Inflammatory macrophage treated with lipopolysaccharide for 4 hours (primary cell): ENCODE data around the gene TRPM3.
"Not testable (repeated sequence)": the region's sequence is repeated elsewhere in the genome, so short reads cannot be mapped to it uniquely, and the experiment has no call there.

ENCODE experiments used
- DNase-seq: peaks from one replicate; pipeline ENCODE4 v3.0.0-alpha.2; 2020

The TRPM3 gene

DNA sequence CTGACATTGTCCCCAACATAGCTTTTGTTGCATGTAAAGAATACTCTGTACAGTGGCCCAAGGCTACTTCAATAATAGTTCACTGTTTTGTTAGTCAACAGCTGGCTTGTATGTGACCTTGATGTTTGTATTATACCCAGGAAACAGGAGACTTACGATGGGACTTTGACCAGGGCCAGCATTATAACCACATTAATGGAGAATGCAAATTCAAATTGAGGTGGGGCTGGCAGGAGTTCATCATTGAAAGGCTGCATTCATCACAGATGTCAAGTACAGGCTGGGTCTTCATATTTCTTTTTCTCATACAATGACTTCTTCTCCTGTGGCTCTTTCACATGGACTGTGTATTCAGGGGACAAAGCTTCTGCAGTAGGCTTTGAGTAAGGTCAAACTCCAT lies 414.6 kb downstream of the TRPM3 start:
- not testable (repeated sequence) for DNase-seq

DNA sequence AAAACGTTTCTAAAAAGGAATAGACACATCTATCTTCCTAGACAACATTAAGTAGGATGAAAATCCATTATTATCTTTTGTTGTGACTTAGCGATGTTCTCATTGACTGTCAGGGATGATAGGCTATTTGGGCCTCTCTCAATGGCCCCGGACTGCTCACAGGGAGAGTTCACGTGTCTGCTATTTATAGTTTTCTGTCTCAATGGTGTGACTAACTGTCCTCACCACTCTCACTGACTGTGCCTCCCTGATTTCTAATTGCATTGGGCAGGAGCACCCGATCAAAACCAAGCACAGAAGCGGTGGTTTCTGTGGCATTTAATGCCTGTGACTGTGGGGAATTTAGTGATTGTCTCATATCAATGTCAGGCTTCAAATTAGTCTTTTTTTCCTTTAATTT lies 420.3 kb downstream of the TRPM3 start:
- DNase-seq = no peak

- DNase-seq = peak; percentile 8
These were observed 424.6 kb downstream of the TRPM3 start for GRCh38 chr9:70696694-70697335.

GRCh38 chr9:70694758-70695157 lies 426.7 kb downstream of the TRPM3 start:
- DNase-seq = no peak

DNA sequence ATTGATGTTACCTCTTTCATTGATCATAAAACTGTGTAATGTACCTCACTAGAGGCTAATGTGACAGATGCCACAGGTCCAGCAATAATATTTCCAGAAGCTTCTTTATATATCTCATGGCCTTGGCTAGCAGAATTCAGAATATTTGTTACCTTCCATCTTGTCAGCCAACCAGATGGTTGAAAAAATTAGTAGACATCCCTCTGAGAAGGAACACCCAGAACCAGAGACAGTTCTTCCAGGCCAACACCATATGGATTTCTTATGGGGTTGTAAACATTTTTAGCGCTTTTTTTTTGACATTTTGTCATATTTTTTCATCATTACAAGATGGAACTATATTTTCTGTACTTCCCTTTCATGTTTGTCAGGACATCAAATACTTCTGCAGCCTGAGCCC lies 428.2 kb downstream of the TRPM3 start:
- DNase-seq = no peak

DNA sequence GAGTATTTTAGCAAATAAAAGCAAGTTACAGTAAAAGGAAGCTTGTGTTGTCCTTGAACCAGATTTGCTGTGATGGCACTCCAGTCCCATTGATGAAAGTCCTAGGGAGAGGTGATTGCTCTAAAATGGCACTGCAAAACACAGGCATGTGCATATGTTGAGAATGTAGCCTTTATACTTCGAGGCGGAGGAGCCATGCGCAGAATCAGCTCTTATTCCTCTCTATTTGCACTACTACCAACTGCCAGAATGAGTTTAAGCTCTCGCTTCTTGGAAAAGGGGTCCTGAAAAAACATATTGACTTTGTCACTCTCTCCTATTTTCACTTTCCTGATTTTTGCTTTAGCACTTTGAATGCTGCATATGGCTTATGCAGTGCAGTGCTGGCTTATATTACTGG lies 429.0 kb downstream of the TRPM3 start:
- DNase-seq = no peak

DNA sequence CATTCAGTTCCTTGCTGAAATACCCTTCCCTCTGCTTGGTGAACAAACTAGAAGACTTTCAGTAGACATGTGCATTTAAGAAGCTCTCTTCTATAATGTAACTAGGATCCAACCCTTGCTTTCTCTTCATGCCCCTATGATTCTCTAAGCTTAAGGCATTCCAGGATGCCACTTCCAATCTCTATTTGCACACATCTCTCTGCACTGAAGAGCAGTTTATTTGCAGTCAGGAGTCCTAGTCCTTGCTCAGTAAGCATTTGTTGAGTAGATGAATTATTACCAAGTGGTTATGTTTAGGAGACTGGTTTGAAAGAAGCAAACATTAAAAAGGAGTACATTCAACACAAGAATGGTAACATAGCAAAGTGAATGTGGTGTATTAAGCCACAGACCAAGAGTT lies 432.7 kb downstream of the TRPM3 start:
- DNase-seq = no peak

- DNase-seq = no peak
These were observed 437.6 kb downstream of the TRPM3 start for GRCh38 chr9:70683841-70684240.

- DNase-seq = no peak
These were observed 439.1 kb downstream of the TRPM3 start for GRCh38 chr9:70682298-70682697.

DNA sequence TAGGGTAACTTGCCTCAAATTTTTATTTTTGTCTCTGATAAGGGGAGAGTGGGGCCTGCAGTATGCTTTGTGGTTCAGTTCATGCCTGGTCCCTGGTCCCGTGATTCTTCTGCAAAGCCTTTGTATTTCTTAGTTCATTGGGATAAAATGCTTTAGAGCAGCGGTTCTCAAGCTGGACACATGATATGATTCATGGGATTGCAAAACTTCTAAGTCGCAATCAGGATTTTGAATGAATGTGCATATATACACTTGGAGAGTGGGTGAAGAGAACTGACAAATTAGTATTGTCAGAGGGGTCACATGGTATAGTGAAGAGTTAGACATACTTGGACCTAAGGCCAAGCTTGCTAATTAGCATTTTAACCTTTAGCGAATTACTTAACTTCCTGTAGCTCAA lies 441.6 kb downstream of the TRPM3 start:
- peak; percentile 53 for DNase-seq

DNA sequence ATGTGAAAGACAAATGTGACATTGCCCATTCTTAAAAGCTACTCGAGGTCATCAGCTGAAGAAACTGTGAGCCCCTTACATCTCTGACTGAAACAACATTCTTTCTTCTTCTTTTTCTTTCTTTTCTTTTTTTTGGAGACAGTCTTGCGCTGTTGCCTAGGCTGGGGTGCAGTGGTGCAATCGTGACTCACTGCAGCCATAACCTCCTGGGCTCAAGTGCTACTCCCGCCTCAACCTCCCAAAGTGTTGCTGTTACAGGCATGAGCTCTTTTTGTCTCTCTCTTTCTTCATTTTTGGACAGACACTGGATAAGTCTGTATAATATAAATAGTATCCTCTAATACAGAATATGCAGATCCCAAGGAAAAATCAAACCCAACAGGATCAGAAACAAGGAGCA lies 443.3 kb downstream of the TRPM3 start:
- DNase-seq = no peak

DNA sequence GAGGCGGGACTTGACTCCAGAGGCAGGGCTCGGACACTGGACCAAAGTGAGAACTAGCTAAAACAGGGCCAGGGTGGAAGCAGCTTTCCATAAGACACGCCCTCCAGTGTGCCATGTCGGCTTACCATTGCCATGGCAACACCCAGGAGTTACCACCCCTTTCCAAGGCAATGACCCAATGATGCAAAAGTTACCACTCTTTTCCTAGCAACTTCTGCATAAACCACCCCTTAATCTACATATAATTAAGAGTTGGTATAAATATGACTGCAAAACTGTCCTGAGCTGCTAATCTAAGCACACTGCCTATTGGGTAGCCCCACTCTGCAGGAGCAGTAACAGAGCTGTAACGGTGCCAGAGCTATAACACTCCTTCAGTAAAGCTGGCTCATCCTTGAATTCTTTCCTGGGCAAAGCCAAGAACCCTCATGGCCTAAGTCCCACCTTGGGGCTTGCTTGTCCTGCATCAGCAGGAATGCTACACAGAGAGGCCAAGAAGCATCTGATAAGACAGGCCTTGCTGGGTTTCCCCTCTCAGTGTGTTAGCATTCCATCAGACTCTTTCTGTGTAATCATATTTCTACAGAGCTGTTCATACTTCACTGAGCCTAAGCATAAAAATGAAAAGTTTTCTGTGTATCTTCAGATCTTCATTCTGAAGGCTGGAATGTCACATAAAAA lies 444.2 kb downstream of the TRPM3 start:
- DNase-seq = no peak

DNA sequence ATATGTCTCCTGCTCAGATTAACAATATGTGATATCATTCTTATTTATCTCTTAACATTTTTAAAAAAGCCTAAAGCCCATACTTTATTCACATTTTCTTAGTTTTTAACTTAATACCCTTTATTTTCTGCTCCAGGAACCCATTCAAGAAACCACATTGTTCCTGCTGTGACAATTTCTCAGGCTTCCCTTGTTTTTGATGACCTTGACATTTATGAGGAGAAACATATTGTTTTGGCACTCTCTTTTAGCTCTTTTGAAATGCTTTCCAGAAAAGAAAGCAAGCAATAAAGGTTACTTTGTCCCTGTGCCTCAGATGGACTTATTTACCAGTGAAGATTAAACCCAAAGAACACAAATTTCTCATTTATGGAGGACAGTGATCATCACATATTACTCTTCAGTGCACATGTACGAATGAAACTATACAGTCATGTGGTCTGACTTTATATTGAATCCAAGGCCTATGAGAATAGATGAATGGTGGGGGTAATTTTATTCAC lies 445.5 kb downstream of the TRPM3 start:
- no peak for DNase-seq

- DNase-seq = no peak
These were observed 447.6 kb downstream of the TRPM3 start for GRCh38 chr9:70673844-70674243.

DNA sequence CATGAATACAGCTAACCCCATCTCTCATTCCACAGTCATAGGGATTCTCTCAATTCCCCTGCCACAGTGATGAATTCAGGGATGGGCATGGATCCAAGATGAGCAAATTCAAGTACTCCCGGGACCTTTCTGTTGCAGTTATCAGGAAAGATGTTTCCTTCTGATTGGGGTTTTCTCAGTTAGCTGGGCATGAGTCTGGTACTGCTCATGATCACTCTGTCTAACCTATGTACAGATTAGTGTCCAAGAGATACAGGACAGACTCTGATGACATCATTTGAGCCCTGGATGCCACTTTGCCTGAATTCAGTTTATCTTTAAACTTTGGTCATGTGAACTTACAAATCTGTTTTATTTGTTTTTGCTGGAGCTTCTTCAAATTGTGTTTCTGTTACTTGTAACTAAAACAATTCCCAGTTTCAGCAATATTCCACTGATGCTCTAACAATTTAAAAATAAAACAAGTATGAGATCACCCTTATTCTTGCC lies 449.2 kb downstream of the TRPM3 start:
- DNase-seq = no peak

GRCh38 chr9:70668751-70669150 lies 452.7 kb downstream of the TRPM3 start:
- no peak for DNase-seq

GRCh38 chr9:70658765-70659164 lies 462.7 kb downstream of the TRPM3 start:
- DNase-seq = no peak

DNA sequence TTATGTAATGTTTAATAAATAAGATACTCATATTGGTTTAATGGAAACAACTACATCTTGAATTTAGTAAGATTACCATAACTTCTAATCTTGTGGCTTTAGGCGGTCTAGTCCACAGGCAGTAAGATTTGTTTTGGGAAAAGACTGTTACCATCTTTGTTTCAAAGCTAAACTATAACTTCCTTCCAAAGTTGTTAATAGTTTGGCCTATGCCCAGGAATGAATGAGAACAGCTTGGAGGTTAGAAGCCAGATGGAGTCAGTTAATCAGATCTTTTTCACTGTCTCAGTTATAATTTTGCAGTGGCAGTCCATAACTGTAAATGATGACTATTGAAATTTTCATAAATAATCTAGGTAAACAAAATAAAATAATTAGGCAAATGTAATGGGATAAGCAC lies 465.1 kb downstream of the TRPM3 start:
- no peak for DNase-seq

DNA sequence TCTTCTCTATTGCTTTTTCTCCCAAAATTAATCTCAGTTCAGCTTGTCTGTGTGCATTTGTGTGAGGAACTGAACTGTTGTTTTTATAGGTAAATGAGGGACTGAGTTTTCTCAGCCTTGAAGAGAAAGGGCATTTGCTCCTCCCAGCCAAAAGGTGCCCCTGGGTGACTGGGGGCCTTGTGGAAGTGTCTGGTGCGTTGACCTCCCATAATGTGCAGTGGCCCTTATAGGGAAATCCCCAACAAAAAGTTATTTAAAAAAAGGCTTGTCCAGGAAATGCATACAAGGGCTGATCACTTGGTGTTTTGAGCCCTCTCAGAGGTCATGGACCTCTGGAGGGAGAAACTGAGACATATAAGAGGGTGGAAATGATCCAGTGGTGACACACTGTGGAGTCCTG lies 467.3 kb downstream of the TRPM3 start:
- DNase-seq = no peak

DNA sequence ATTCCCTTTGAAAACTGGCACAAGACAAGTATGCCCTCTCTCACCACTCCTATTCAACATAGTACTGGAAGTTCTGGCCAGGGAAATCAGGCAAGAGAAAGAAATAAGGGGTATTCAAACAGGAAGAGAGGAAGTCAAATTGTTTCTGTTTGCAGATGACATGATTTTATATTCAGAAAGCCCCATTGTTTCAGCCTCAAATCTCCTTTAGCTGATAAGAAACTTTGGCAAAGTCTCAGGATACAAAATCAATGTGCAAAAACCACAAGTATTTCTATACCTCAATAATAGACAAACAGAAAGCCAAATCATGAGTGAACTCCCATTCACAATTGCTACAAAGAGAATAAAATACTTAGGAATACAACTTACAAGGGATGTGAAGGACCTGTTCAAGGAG lies 476.8 kb downstream of the TRPM3 start:
- not testable (repeated sequence) for DNase-seq

DNA sequence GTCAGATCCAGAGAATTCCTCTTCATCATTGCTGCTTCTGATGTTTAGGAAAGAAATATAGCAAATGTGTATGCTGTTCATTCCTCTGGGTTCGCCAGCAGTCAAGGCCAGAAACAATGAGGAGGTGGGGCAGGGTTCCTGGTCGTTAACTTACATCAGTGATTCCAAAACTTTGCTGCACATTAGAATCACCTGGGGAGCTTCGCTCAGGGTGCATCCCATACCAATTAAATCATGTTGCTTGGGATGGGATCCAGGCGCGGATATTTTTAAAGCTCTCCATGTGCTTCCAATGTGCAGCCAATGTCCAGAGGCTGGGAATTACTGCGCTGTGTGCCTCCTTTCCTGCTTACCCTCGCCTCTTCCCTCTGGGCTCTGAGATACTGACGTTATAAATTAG lies 479.1 kb downstream of the TRPM3 start:
- no peak for DNase-seq

DNA sequence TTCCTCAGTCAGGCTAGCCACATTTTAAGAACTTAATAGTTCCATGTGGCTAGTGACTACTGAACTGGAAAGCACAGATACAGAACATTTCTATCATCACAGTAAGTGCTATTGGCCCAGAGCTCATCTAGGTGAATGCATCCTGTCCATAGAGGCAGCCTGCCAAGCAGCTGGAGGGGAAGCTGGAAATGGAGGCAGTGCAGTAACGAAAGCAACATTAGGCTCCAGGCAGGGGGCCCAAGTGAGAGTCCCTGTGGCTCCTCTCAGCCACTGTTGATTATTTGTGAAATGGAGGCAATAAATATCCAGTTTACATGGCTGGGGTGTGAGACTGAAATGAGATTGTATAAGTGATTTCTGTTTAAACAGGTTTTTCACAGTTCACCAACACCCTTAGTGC lies 479.8 kb downstream of the TRPM3 start:
- DNase-seq = no peak

- DNase-seq = no peak
These were observed 480.4 kb downstream of the TRPM3 start for GRCh38 chr9:70641031-70641430.
